ENCODE measurements around the gene PPM1E.
"Not testable (repeated sequence)": the region's sequence is repeated elsewhere in the genome, so short reads cannot be mapped to it uniquely, and the experiment has no call there.

The PPM1E gene

DNA sequence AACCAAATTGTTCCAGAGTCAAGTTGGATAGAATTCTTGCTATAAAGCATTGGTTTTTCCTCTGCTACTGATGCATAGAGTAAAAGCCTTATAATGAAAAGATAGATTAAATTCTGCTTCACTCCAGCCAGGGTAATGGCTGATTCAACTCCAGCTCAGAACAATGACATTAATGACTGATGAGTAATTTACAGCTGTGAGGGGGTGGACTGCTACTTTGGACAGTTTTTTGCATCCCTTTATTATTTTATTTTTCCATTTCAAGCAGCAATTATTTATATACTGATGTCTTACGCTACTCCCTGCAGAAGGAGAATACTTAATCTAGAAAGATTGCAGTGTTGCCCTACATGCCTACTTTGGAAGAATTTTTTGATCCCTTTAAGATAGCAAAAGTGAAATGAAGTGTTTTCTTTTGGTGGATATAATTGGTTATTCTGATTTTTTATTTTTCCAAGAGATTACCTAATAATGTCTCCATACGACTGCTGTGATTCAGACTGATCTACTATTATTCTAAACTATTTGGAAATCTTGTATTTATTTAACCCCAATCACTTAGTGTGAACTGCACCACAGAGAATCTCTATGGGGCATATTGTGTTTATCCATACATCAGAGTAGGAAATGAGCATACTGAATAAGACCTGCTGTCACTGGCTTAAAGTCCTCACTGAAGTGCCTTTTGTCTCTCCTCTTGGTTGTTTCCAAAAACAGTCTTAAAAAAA lies 201.5 kb downstream of the PPM1E start:
- no peaks in the 10 kb centered on the region for H3K27me3 ChIP-seq
- no peaks in the 10 kb centered on the region; the same call in 1 of the 2 replicates for H3K9me3 ChIP-seq
- no peak for TF ChIP-seq CTCF (IDR thresholded peaks at IDR 0.05; ENCODE audit: low read depth, low read length)
- H3K4me3 ChIP-seq (ENCODE audit: low read depth, low read length) = no peak overlapping the region
- 0 out of 2 replicates have a peak, but pooled peaks cover 2% of the 10 kb centered on the region for H3K4me1 ChIP-seq
- no peak for DNase-seq
- no peaks in the 10 kb centered on the region for H3K36me3 ChIP-seq

DNA sequence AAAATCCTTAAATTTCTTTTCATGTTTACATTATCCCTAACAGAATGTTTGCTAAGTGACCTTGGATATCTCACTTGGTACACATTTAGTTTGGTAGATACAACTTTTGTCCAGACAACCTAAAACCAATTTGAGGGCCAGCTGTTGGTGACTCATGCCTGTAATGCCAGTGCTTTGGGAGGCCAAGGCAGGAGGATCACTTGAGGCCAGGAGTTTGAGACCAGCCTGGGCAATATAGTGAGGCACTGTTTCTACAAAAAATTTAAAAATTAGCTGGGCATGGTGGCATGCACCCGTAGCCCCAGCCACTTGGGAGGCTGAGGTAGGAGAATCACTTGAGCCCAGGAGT lies 202.0 kb downstream of the PPM1E start:
- not testable (repeated sequence) for H3K4me3 ChIP-seq (ENCODE audit: low read depth, low read length); DNase-seq; H3K27me3 ChIP-seq; H3K4me1 ChIP-seq; H3K9me3 ChIP-seq; H3K36me3 ChIP-seq

DNA sequence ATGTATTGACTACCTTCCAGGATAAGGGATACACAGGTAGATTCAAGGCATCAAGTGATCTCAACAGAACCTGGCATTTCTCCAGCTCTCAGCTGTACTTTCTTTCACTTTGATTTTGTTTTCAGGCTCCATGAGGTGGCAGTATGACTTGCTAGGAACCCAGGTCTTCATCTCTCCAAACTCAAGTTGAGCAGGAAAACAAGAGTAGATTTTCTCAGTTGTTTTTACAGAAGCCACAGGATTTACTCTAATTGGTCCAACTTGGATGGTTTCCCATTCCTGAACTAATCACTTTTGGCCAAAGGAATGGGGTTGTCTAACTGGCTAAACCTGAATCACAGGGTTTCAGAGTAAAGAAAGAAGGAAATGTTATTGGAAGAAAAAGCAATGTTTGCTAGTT lies 204.4 kb downstream of the PPM1E start:
- Histone ChIP-seq H3K4me3 (ENCODE audit: low read depth, low read length) (no peak overlapping the region), H3K36me3 (no peaks in the 10 kb centered on the region), H3K27me3 (no peaks in the 10 kb centered on the region), H3K4me1 (0 out of 2 replicates have a peak, but pooled peaks cover 2% of the 10 kb centered on the region), H3K9me3 (no peaks in the 10 kb centered on the region)
- no peak for DNase-seq
- TF ChIP-seq CTCF (IDR thresholded peaks at IDR 0.05; ENCODE audit: low read depth, low read length) = peak; percentile 34

GRCh38 chr17:58965221-58965620 lies 209.6 kb downstream of the PPM1E start:
- Histone ChIP-seq H3K27me3 (no peaks in the 10 kb centered on the region), H3K4me3 (ENCODE audit: low read depth, low read length) (no peak overlapping the region)
- TF ChIP-seq CTCF (IDR thresholded peaks at IDR 0.05; ENCODE audit: low read depth, low read length) = no peak

DNA sequence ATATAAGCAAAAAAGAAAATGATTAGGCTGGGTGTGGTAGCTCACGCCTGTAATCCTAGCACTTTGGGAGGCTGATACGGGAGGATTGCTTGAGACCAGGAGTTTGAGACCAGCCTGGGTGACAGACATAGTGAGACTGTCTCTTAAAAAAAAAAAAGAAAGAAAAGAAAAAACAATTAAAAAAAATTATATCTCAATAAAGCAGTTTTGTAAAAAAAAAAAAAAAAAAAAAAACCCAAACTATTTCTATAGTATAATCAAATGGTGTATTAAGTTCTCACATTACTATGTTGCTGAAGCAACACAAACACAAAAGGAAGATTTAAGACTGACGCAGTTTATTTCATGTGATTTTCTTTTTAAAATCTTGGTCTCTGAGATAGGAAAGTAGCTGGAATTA lies 210.6 kb downstream of the PPM1E start:
- TF ChIP-seq CTCF (IDR thresholded peaks at IDR 0.05; ENCODE audit: low read depth, low read length) = no peak
- Histone ChIP-seq H3K9me3 (no peaks in the 10 kb centered on the region), H3K4me1 (peaks cover 9% of the 10 kb centered on the region), H3K36me3 (no peaks in the 10 kb centered on the region; the same call in 1 of the 2 replicates), H3K4me3 (ENCODE audit: low read depth, low read length) (no peak overlapping the region), H3K27me3 (no peaks in the 10 kb centered on the region)
- DNase-seq = no peak

More at GRCh38 chr17:58965221-58965620, 209.6 kb downstream of the PPM1E start:
- Histone ChIP-seq H3K9me3 (no peaks in the 10 kb centered on the region), H3K36me3 (no peaks in the 10 kb centered on the region; the same call in 1 of the 2 replicates), H3K4me1 (peaks cover 9% of the 10 kb centered on the region)
- DNase-seq = no peak

- Histone ChIP-seq H3K36me3 (no peaks in the 10 kb centered on the region; the same call in none of the 2 replicates), H3K9me3 (no peaks in the 10 kb centered on the region)
- no peak for TF ChIP-seq CTCF (IDR thresholded peaks at IDR 0.05; ENCODE audit: low read depth, low read length)
Measured at GRCh38 chr17:58968426-58969061, 212.9 kb downstream of the PPM1E start.

More at GRCh38 chr17:58968426-58969061, 212.9 kb downstream of the PPM1E start:
- DNase-seq = no peak
- no peaks in the 10 kb centered on the region for H3K27me3 ChIP-seq
- no peak overlapping the region for H3K4me3 ChIP-seq (ENCODE audit: low read depth, low read length)
- peaks cover 9% of the 10 kb centered on the region for H3K4me1 ChIP-seq

All from BE2C (cell line).